HG03457 (cell line): ENCODE results near the gene CNPY4.
"Not testable (repeated sequence)": the region's sequence is repeated elsewhere in the genome, so short reads cannot be mapped to it uniquely, and the experiment has no call there.

Experiments
- ATAC-seq: cut with Tn5 transposase; IDR thresholded peaks from one replicate; pipeline ENCODE4 v1.9.1; 2021; ENCODE audit warnings: moderate number of reproducible peaks; ENCODE audit not compliant: unreplicated experiment

The CNPY4 gene

DNA sequence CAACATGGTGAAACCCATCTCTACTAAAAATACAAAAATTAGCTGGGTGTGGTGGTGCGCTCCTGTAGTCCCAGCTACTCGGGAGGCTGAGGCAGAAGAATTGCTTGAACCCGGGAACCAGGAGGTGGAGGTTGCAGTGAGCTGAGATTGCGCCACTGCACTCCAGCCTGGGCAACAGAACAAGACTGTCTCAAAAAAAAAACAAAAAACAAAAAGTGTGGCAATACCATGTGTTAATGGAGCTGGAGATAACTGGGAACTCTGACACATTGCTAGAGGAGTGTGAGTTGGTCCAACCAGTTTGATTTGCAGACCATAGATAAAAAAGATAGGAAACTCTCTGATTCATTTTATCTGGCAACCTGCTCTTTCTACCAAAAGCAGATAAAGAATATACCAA lies 26.9 kb downstream of the CNPY4 start:
- not testable (repeated sequence) for ATAC-seq

DNA sequence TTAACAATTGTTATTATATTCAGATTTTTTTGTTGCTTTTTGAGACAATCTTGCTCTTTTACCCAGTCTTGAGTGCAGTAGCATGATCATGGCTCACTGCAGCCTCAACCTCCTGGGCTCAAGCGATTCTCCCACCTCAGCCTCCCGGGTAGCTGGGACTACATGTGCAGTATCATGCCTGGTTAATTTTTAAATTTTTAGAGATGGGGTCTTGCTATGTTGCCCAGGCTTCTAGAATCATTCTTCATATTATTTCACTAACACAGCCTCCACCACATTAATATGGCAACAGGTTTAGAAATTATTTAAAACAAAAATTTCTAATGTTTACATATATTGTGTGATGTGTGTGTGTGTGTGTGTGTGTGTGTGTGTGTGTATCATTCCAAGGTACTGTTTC lies 27.8 kb downstream of the CNPY4 start:
- no peak for ATAC-seq

DNA sequence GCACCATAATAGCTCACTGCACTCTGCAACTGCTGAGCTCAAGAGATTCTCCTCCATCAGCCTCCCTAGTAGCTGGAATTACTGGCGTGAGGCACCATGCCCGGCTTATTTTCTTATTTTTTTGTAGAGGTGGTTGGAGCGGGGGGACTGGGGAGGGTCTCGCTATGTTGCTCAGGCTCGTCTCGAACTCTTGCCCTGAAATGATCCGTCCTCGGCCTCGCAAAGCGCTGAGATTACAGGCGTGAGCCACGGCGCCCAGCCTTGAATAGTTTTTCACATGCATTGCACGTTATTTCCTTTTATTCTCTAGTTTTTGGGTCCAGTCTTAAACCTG lies 28.8 kb downstream of the CNPY4 start:
- ATAC-seq = no peak

DNA sequence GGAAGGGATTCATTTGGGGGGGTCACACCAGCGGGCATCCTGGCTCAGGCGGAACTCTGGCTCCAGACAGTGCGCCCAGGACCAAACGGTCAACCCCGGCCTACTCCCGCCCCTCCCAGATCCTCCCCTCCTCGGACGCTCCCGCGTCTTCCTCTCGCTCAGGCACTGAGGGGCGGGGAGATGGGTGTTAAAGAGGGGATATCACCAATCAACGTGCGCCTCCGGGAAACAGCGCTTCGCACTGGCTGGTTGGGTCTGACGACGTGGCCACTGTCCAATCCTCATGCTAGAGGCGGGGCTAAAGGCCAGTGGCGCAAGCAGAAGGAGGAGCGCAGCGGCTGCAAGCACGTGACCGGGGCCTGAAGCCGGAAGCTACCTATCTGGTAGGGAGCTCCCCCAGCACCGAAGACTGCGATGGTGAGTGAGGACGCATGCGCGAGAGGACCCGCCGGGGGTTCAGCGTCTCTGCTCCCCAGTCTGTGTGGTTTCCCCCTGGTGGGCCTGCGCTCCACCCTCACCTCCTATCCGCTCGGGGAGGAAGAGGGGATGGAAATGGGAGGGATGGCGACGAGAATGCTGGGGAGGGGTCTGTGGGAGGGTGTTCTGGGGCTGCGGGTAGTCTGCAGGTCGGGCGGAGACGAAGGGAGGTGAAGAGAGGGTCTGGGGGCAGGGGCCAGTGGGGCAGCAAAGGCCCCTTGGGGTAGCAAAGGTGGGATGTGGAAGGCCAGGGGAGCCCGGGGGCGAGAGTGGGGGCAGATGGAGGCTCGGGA lies 29.3 kb downstream of the CNPY4 start, which contains the start of gene LAMTOR4:
TSS of gene LAMTOR4 (plus strand) at position 360 of the 770 bp plus-strand sequence. CDS start at position 415, 55 bp downstream.
- peak; percentile 94 for ATAC-seq

DNA sequence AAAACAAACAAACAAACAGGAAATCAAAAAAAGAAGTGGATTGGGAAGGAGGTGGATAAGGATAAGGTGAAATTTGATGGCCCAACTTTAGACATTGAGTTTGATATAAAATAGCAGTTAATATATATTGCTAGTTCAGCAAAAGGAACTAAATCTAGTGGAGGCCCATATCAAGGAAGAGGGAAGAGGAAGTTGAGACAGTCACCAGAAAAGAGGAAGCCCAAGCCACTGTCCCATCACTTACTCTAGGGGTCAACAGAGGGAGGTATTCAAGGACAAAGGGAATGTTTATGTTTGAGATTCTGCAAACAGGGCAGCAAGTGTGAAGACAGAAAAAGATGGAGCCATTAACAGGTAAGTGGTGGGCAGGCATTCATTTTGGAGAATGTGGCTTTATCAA lies 33.0 kb downstream of the CNPY4 start:
- ATAC-seq = no peak

DNA sequence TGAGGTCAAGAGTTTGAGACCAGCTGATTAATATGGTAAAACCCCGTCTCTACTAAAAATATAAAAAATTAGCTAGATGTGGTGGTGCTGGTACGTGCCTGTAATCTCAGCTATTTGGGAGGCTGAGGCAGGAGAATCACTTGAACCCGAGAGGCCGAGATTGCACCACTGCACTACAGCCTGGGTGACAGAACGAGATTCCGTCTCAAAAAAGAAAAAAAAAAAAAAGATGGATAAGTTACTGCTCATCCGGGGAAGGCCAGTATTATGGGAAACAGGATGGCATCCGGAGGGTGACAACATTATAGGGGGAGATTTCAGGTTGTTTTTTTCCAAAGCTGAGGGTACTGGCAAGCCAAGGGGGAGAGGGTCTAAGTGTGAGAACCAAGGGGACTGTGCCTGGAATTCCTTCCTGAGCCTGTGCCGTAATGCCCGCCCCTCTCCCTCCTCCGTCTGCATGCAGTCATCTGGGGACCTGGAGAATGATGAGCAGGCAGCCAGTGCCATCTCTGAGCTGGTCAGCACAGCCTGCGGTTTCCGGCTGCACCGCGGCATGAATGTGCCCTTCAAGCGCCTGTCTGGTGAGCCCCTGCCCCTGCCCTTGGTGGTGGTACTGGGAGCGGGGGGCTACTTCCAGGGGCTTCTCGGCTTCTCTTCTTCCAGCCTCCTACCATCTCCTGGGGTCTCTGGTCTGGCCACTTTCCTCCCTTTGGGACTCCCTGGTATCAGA lies 33.7 kb downstream of the CNPY4 start:
- ATAC-seq = no peak

DNA sequence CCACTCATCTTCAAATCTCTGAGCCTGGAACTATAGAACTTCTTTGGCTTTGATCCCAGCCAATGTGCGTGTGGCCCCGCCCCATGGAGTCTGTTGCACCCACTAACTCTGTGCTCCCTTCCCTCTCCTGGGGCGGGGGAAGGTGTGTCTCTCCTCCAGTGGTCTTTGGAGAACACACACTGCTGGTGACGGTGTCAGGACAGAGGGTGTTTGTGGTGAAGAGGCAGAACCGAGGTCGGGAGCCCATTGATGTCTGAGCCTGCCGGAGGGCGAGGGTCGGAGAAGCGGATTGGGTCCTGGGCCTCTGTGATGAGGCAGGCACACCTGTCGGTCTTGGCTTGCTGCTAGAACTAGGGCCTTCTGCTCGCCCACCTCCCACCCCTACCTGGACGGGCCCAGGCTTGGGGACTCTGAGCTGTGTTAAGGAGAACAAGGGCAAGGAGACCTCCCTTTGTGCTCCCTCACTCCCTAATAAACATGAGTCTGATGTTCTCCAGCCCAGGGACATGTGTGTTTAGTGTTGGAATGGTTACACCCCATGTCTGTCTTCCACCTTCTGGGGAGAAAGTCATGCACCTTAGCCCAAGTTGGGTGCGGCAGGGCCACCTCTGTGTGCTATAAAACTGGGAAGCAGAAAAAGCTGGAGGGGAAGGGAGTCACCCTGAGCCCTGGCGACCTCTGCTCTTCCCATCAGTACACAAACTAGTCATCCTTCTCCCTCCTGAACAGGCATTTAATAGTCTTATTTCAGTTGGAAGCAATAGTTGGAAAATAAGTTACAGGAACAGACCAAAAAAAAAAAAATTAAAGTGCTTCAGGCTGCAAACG lies 34.5 kb downstream of the CNPY4 start:
- no peak for ATAC-seq

DNA sequence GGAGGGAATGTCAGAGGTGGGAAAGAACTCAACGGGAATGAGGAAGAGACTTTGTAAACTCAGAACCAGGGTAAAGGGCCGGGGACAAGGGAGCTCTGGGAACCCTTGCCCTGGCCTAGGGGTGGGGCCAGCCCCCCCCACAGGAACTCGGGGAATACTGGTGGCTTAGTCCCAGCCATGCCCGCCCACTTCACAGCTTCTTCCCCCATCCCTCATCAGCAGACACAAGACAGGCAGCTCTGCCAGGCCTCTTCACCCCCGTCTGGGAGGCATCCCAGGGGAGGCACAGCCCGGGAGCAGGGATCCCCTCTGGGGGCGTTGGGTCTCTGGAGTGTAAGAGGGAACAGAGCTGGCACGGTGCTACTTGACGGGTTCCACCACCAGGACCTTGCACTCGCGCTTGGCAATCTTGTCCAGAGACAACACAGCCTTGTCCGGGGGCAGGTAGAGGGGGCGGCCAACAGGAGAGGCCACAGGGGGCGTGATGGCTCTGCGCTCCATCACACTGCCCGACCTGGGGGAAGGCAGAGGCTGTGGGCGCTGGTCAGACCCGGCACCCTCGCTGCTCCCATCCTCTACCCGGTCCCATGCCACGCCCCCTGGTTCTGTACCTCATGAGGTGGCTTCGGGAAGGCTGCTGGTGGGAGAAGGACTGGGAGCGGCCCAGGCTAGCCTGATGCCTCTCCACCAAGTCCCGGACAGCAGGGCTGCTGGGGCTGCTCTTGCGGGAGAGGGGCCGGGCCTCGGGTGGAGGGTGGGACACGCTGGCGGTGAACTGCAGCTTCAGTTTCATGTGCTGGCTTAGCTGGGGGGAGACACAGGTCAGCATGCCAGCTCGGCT lies 35.4 kb downstream of the CNPY4 start:
- ATAC-seq = no peak

DNA sequence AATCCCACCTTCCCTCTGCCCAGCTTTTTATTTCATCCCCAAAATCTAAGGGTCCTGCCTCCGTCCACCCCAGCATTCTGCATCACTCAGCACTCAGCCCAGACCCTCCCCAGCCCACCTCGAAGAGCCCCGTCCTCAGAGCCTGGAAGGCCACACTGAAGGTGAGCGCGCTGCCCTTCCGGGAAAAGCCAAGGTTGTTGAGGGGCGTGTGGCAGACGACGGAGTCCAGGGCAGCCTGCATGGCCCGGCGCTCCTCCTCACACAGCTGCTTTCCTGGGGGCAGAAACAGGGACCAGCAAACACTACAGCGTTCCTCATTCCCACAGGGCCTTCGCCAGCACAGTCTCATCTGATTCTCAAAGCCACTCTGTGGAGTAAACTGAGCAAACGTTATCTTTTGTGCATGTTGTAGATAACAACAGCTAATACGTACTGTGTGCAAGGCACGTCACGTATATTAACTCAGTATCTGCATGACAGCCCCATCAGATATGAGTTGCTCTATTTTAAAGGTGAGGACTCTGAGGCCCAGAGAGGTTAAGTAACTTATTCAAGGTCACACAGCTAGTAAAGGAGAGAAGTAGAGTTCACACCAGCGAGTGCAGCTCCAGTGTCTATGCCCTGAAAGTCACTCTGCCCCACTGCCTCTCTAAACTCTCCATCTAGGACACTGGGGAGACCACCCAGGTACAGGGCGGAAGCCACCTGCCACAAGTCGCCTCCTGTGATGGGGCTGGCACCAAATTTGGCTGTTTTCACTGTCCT lies 36.3 kb downstream of the CNPY4 start:
- ATAC-seq = no peak

DNA sequence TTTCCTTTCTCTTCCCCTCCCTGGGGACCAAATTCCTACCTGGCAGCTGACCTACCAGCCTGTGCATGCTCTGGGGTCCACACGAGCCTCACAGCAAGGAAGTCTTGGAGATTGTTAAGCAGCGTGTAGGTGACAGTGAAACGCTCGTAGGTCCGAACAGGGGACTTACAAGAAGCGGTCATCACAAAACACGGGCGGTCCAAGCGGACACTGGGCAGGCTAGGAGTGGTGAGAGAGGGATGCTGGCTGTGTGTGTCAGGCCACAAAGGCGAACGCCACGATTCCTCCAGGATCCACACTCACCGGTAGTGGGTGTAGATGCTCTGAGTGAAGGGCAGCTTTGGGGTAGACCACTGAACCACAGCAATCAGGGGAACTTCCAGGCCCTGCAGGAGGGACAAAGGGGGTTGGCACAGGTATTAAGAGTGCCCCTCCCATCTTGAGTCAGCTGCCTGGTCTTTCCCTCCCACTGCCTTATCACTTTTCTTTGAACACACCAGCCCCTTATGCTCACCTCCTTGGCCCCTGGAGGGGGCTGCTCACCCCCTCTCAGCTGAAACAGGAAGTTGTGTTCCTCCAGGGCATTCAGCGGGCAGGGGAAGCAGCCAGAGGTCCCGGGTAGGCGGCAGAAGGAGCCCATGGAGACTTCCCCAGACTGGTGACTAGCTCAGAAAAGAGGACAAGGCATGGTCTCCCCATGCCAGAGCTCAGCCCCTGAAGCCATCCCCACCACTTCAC lies 37.1 kb downstream of the CNPY4 start:
- no peak for ATAC-seq

DNA sequence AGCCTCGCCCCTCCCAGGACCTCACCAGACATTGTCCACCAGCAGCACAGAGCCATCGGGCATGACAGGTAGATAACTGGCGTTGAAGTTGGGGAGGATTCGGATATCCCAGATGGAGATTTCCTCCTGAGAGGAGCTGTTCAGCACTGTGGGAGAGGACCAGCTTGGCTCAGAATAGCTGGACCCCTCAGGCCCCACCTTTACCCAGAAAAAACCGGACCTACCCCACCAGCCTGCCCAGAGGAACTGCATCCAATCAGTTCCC lies 37.6 kb downstream of the CNPY4 start:
- no peak for ATAC-seq

DNA sequence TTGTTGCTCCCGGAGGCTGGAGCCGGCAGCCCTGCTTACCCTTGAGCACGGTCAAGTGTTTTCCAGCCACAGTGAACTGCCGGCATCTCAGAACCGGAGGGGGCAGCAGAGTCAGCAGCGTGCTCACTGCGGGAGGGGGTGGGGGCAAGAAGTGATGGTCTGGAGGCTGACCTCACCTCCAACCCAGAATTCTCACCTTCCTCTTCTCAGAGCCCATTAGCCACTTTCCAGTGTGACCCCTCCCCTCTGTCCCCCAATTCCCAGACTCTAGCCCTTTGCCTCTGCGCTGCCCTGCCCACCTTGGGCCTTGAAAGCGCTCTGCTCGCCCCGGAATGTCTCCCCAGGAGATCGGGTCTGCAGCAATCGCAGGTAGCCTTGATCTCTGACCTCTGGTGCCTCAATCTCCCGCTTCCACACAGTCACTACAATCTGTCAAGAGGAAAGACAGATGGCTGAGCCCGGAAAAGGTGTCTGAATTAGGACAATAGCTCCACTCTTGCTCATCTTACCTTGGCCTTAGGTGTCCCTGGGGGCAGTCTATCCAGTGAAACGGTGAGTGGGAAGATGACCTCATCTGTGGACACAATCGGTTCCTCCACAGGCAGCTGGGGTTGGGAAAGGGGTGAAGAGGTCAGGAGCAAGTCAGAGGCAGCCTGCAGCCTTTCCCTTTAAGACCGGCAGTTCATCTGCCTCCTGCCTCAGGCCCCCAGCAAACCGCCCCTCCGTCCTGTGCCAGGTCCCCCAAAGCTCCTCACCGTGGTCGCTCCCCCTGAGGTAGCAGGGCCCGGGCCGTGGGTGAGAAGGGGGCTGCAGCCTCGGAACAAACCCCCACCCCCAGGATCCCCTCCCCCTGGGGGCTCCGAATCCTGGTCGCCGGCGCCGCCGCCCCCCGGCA lies 38.1 kb downstream of the CNPY4 start:
- ATAC-seq = no peak

DNA sequence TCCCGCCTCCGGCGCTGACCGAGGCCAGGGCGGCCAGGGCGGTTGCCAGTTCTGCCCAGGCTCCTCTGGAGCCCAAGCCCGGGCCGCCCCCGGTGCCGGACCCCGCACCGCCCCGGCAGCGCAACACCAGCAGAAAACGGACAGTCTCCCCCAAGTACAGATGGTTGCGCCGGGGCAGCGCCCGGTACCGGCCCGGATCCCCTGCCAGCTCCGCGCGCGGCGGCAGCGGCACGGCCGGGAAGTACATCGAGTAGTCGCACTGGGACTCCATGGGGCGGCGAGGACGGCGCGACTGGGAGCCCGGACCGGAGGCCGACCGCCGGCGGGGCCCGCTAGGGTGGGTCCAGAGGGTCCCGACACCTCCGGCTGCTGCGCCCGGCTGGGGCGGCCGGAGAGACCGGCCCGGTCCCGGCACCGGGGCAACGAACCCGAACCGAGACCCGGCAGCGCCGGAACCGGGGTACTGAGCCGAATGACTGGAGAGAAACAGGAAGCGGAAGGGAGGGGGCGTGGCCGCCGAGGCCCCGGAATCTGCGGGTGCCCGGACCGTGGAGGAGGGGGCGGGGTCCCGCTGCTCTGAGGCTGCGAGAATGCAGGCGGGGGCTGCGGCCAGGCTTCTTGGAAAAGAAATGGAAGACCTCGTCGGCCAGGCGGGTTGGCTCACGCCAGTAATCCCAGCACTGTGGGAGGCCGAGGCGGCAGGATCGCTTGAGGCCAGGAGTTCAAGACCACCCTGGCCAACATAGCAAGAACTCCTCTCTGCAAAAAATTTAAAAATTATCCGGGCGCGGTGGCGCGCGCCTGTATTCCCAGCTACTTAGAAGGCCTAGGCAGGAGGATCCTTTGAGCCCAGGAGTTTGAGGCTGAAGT lies 39.0 kb downstream of the CNPY4 start, which contains the start of gene TRAPPC14:
TSS of gene TRAPPC14 (minus strand) at position 495 of the 870 bp plus-strand sequence. CDS start at position 271, 224 bp downstream.
- ATAC-seq = peak; percentile 48

DNA sequence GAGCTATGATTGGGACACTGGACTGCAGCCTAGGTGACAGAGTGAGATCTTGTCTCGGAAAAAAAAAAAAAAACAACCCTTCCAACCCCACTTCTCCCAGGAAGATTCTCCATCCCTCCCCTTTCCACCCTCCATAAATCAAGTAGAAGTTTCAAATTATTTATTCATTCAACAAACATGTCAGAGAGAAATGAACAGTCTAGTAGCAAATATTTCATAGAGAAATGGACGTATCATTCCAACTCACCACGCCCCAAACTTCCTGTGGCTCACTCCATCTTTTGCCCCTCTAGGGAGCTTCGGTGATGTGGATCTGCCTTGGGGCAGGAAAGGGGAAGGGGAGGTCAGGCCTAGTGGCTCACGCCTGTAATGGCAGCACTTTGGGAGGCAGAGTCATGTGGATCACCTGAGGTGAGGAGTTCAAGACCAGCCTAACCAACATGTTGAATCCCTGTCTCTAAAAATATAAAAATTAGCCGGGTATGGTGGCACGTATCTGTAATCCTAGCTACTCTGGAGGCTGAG lies 39.7 kb downstream of the CNPY4 start:
- ATAC-seq = no peak

DNA sequence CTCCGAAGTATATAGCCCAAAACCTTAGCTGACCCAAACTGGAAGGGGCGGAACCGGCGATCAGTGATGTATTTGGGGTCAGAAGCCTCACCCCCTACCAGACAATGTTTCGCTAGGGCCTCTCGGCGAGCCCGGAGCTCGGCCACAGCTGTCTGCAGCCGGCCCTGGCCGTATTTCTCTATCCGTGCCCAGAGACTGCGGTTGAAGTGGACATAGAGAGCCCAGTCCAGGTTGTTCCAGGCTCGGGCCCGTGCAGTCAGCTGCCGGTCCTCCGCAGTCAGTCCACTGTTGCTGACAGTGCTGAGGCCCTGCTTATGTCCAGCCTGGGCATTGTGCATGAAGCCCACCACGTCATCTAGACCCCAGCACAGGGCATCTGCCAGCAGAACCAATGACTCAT lies 40.6 kb downstream of the CNPY4 start:
- ATAC-seq = no peak

DNA sequence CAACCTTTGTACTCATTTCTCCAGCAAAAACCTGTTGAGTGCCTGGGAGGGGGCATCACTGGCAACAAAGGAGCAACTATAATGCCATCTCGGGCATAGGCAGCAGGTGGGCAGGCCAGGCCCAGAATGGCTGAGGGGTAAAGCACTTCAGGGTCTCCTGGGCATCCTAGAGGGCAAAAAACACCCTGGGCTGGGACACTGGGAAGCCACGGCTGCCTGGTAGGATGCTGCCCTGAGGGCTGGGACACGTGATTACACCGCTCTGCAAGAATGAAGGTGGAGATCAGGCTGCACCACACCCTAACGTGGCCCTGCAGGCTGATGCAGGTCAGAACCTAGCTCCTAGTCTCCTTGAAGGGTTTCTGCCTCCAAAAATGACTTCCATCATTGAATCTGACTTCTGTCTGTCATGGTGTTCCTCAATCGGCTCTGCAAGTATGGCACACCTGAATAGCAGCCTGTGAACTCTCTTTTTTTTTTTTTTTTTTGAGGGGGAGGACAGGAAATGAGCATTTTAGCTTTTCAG lies 43.6 kb downstream of the CNPY4 start:
- no peak for ATAC-seq

DNA sequence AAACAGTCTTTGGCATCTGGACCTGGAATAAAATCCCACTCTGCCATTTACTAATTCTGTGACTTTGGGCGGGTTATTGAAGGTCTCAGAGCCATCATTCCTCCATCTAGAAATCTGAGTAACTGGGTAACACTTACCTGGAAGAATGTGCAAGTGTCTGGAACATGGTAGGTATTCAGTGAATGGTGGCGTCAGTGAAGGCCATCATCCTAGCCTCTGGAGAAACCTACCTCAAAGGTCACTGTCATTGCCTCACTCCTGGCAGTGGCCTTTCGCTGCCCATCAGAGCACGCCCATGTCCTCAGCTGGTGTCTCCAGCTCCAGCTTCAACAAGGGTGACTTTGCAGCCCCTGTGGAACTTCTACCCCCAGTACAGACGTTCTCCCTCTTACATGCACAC lies 44.4 kb downstream of the CNPY4 start:
- ATAC-seq = no peak
